Glomerular visceral epithelial cell (primary cell): ENCODE measurements around the gene NPM1.
A peak's percentile ranks its signal among the peaks of the same experiment; 100 is the strongest.
"Not testable (repeated sequence)": the region's sequence is repeated elsewhere in the genome, so short reads cannot be mapped to it uniquely, and the experiment has no call there.

Experiments used
- DNase-seq: peaks from one replicate; pipeline ENCODE4 v3.0.0-alpha.2; 2016; ENCODE audit errors: extremely low spot score

NPM1 gene

GRCh38 chr5:171413153-171413910 is 25.7 kb downstream of the NPM1 start:
- DNase-seq: no peak

GRCh38 chr5:171413993-171414392 is 26.3 kb downstream of the NPM1 start:
- DNase-seq: not testable (repeated sequence)

- no peak for DNase-seq
These were observed 27.6 kb downstream of the NPM1 start for GRCh38 chr5:171415115-171415730.

- no peak for DNase-seq
These were observed 28.8 kb downstream of the NPM1 start for GRCh38 chr5:171416160-171417049.

- DNase-seq: peak; percentile 86
These were observed 30.8 kb downstream of the NPM1 start for GRCh38 chr5:171418316-171418981.

GRCh38 chr5:171418982-171419687 is 31.5 kb downstream of the NPM1 start, which contains the start of gene FGF18:
FGF18 (plus strand) TSS chr5:171419647; CDS start chr5:171420200, 553 bp downstream.
- DNase-seq: peak; percentile 77

- peak; percentile 36 for DNase-seq
These were observed 32.2 kb downstream of the NPM1 start for GRCh38 chr5:171419688-171420430.

GRCh38 chr5:171420431-171421241 is 33.0 kb downstream of the NPM1 start:
- DNase-seq: no peak

- DNase-seq: no peak
These were observed 33.9 kb downstream of the NPM1 start for GRCh38 chr5:171421331-171422262.

- no peak for DNase-seq
These were observed 34.8 kb downstream of the NPM1 start for GRCh38 chr5:171422495-171422894.

- DNase-seq: peak; percentile 60
These were observed 35.4 kb downstream of the NPM1 start for GRCh38 chr5:171422902-171423663.

GRCh38 chr5:171424726-171425125 is 37.1 kb downstream of the NPM1 start:
- DNase-seq: no peak

GRCh38 chr5:171425596-171426244 is 38.1 kb downstream of the NPM1 start:
- no peak for DNase-seq

- DNase-seq: no peak
These were observed 38.6 kb downstream of the NPM1 start for GRCh38 chr5:171426266-171426665.

GRCh38 chr5:171426680-171427079 is 39.0 kb downstream of the NPM1 start:
- DNase-seq: no peak

- no peak for DNase-seq
These were observed 39.9 kb downstream of the NPM1 start for GRCh38 chr5:171427318-171428167.
